ENCODE data around the gene ADCY5.

The ADCY5 gene

GRCh38 chr3:123385001-123385401 lies 63.9 kb downstream of the ADCY5 start:
- DNase-seq = peak in 2 of 3 experiments; percentile 17 to 42

GRCh38 chr3:123384256-123384655 lies 64.6 kb downstream of the ADCY5 start:
- DNase-seq = no peak

- DNase-seq = no peak
These were observed 65.5 kb downstream of the ADCY5 start for GRCh38 chr3:123383091-123384053.

GRCh38 chr3:123380261-123380660 lies 68.6 kb downstream of the ADCY5 start:
- no peak for DNase-seq

- no peak for DNase-seq
These were observed 69.7 kb downstream of the ADCY5 start for GRCh38 chr3:123379041-123379830.

GRCh38 chr3:123378409-123378915 lies 70.4 kb downstream of the ADCY5 start:
- no peak for DNase-seq

- no peak for DNase-seq
These were observed 71.6 kb downstream of the ADCY5 start for GRCh38 chr3:123377243-123377740.

- peak in 1 of 3 experiments; percentile 10 for DNase-seq
These were observed 72.2 kb downstream of the ADCY5 start for GRCh38 chr3:123376451-123377242.

GRCh38 chr3:123375014-123375940 lies 73.6 kb downstream of the ADCY5 start:
- no peak for DNase-seq

GRCh38 chr3:123374016-123374415 lies 74.9 kb downstream of the ADCY5 start:
- DNase-seq = no peak

- no peak for DNase-seq
These were observed 75.4 kb downstream of the ADCY5 start for GRCh38 chr3:123373474-123373987.

- DNase-seq = no peak
These were observed 76.0 kb downstream of the ADCY5 start for GRCh38 chr3:123372686-123373473.

GRCh38 chr3:123371859-123372685 lies 76.8 kb downstream of the ADCY5 start:
- DNase-seq = no peak

- no peak for DNase-seq
These were observed 77.5 kb downstream of the ADCY5 start for GRCh38 chr3:123371426-123371825.

- no peak for DNase-seq
These were observed 78.1 kb downstream of the ADCY5 start for GRCh38 chr3:123370819-123371218.

- no peak for DNase-seq
These were observed 79.8 kb downstream of the ADCY5 start for GRCh38 chr3:123369085-123369484.

- DNase-seq = no peak
These were observed 81.3 kb downstream of the ADCY5 start for GRCh38 chr3:123367467-123368154.

- peak in 1 of 3 experiments; percentile 17 for DNase-seq
These were observed 83.3 kb downstream of the ADCY5 start for GRCh38 chr3:123365450-123366143.
